RPMI8226 (cell line): Measurements from ENCODE around the gene CEP57.

ENCODE experiments used
- DNase-seq: peaks from one replicate; pipeline ENCODE4 v3.0.0-alpha.2; 2015

Gene CEP57

DNA sequence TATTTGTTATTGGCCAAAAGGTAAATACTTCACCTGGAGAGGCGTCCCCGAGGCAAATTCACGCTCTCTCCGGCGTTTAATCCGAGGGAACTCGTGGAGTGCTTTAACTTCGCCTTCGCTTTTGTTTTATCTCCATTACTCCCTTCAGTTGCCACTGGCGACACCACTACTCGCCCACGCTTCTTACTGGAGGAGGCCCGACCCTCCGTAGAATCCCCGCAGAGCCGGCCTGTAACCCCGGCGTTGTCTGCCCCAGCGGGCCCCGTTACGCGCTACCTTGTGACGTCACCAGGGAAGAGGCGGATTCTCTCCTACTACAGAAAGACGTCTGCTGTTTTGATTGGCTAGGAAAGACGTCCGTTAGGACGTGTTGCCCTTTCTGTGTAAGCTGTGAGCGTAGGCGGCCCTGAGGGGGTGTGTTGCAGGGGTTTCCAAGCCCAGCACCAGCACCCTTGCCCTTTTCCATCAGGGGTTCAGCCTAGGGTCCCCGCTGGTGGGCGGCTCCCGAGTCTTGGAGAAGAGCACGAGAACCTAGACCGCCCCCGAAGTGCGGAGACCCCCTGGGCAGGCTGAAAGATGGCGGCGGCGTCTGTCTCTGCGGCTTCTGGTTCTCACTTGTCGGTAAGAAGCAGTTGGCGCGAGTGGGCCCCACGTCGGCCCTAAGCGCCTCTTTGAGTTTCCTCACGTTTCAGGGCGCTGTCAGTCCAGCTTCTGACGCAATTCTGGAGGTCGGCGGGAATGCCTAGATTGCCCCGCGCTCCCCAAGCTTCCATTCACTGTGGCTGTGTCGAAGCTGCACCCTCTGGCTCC lies at the start of gene CEP57:
Gene CEP57, plus strand, starts transcription at position 376 of the 810 bp plus-strand sequence. Its CDS starts 201 bp downstream, at position 577.
- peak; percentile 98 for DNase-seq

GRCh38 chr11:95750101-95750500 lies 40.2 kb upstream of the CEP57 start:
- DNase-seq: no peak

DNA sequence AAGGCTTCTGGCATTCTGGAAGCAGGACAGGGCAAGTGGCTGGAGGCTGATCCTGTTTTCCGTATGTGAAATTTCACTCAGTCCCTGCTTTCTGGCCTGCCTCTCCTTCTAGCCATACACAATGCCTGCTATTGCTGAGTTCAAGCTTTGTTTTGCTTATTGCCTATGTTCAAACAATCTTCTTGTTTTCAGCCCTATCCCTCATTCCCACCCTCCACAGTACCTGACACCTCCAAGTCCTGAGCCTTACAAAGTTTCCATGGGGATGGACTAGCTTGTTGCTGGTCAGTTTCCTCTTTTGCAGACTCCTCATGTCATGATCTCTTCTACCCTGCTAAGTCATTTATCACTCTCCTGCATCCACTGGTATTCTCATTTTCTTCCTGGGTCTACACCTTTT lies 38.8 kb upstream of the CEP57 start:
- DNase-seq: no peak

GRCh38 chr11:95760941-95761340 lies 29.4 kb upstream of the CEP57 start:
- DNase-seq: no peak

DNA sequence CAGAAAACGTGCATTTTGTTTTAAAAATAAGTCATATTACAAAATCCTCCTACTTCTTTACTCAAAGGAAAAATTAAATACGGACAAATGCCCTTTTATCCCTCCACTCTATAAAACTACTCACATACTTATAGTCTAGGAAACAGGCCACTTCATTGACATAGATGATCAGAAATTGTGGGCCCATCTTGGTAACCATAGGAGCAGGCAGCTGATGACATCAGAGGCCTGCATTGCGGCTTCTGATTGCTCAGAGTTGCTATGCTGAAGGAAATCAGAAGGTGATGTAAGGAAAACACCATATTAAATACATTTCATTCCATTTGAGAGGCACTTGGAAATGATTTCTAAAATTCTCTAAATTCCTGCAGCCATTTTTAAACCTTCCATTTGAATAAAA lies 27.8 kb upstream of the CEP57 start:
- no peak for DNase-seq

DNA sequence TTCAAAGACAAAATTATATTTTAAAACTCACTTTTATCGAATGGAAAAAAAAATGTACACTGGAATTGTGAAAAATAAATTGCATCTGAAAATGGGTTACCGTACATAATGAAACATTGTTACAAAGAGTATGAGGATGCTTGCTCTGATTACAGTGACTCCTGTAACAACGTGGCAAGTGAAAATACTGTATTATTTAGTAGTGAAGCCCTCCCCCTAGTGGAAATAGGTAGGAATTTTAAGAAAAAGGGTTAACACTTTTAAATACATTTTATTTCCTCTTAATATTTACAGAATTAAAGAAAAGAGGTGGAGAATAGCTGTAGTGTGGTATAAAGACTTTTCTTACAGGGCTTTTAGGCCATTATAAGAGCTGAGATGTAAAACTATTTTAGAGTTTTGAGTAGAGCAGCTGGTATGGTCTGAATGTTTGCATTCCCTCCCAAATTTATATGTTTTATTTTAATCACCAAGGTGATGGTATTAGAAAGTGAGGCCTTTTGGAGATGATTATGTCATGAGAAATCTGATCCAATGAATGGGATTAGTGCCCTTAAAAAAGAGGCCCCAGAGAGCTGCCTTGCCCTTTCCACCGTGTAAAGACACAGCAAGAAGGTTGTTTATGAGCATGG lies 25.9 kb upstream of the CEP57 start:
- DNase-seq: peak; percentile 42

DNA sequence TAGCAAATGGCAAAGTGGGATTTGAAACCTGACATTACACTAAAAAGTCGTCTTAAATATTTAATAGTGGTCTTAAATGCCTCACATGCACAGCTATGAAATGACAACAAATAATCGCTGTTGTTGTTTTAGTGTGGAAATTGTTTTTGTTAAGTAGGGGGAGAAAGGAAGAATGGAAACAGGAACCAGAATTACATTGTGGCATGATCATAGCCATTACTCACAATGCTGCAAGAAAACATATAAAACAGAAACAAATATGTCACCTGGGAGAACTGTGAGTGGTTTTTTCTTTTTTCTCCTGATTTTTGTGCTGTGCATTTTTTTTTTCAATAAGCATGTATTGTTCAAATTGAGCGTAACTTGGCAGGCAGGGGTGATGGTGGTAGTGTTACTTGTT lies 23.6 kb upstream of the CEP57 start:
- DNase-seq: no peak

DNA sequence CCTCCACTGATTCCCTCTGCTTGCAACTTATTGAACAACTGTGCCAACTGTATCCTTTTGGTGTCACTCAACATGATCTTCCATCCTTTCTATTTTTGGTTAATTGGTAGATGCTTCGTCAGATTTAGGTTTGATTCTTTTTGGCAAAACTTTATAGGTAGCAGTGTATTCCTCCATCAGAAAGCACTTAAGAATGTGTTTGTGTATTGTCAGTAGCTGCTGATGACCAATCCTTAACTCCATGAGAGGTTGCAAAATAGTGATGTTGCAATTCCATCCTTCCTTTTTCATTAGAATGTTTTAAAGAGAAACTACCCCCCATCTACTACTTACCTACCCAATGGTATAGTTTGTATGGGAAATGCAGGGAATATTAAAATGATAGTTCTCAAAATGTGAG lies 22.8 kb upstream of the CEP57 start:
- no peak for DNase-seq

DNA sequence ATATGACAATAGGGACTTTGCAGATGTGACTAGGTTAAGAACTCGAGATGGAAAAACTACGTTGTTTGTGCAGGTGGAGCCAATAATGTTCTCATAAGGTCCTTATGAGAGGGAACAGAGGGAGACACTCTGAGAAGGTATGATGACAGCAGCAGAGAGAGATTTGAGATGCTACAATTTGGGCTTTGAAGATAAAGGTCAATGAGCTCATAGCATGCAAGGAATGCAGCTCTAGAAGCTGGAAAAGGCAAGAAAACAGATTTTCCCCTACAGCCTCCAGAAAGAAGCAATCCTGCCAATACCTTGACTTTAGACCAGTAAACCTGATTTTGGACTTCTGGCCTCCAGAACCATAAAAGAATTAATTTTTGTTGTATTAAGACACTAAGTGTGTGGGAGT lies 21.8 kb upstream of the CEP57 start:
- no peak for DNase-seq

DNA sequence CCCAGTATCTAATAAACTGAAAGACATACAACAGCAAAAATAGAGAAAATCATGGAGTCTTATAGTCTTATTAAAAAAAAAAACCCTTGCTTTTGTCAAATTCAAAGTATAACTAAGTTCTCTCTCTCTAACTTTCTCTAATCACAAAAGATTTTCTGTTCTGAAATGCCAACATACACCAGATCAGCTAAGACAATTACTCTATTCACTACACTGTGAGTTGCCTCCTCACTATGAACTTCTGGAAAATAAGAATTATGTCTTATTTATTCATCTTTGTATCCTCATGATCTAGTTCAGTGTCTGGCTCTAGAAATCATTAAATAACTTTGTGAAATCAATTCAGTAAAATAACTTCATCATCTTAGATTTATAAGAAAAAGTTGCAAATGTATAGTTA lies 13.4 kb upstream of the CEP57 start:
- no peak for DNase-seq

GRCh38 chr11:95778699-95779098 lies 11.6 kb upstream of the CEP57 start:
- no peak for DNase-seq

- no peak for DNase-seq
These were observed 9.8 kb upstream of the CEP57 start for GRCh38 chr11:95780544-95780943.

DNA sequence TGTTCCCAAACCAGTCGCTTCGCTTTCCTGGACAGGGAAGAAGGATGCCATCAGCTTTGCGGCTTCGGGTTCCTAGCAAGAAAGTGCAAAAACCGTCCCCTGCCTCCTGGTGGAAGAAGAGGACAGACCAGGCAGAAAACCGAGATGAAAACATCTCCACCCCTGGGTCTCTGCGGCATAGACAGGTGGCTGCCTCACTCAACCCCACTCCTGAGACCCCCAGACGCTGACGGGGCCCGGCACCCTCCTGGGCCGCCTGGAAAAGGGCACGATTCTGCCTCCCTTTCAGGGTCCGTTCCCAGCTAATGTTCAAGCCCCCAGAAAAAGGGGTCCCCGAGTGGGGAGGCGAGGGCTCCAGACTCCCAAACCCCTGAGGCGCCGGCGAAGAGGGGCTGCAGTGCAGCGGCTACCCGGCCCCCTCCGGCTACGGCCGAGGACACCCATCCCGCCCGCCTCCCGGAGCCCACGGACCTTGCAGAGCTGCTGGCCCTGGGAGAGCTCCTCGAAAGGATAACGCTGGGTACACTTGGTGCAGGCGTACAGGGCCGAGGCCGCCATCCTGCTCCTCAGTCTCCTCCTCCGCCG lies 1.3 kb upstream of the CEP57 start:
- DNase-seq: peak; percentile 34

- DNase-seq: peak; percentile 98
These were observed 684 bp upstream of the CEP57 start, which contains the start of gene FAM76B for GRCh38 chr11:95789506-95790122. FAM76B (minus strand) TSS chr11:95789782; CDS start chr11:95789478, 304 bp downstream.

DNA sequence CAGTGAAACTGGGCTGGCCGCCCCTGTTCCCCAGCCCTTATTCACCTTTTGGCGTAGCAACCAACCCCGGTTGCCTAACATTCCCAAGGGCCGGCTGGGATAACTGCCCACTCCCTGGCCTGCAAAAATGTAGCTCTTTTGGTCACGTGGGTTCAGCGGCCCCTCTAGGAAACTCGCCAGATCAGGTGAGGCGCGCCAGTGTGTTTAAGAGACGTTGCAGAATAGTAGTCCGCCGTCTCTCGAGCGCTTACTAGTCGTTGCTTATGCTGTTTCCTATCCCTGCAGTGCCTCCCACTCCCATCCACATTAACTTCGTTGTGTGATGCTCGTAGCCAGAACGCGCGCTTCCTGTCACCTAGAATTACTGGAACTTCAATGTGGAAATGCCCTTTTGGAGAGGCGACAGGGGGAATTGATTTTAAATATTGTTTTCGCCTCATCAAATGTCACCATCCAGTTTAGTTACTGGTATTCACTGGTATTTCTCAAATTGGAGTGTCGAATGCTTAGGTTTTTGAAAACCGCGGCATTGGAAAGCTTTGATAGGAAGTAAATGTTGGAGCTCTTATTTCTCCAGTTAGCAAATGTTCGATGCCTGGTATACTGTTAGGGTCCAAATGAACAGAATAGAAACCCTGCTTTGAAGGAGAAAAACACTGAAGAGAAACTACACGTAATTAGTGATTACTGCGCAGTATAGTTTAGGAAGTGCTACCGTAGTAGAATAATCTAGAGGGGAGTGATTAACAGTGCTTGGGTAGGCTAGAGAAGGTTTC lies 823 bp downstream of the CEP57 start:
- peak; percentile 80 for DNase-seq

DNA sequence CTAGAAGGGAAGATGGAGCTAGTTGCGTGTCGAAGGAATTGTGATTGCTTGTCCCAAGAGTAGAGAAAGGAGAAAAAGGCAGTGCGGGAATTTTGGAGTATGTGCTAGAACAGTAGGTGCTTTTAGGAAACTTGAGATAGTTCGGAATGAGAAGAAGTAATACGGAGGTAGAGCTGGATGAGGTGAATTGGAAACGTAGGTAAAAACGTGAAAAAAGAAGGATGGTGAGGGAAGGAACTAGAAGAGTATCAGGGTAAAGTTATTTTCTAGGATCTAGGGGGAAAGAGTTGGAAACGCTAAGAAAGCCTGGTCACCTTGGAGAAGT lies 1.4 kb downstream of the CEP57 start:
- no peak for DNase-seq

DNA sequence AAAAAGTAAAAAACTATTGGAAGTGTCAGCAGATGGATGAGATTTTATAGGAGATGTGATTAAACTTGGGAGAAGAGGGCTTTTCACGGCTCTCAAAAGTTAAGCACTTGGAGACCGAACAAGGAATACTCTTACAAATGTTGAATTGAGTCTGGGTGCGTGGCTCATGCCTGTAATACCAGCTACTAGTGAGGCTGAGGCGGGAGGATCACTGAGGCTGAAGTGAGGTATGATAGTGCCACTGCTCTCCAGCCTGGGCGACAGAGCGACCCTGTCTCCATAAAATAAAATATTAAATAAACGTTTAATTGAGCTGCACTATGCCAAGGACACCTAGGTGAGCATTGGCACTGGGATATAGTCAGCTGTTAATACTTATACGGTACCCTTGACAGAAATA lies 1.9 kb downstream of the CEP57 start:
- no peak for DNase-seq

GRCh38 chr11:95792700-95793099 lies 2.4 kb downstream of the CEP57 start:
- no peak for DNase-seq

DNA sequence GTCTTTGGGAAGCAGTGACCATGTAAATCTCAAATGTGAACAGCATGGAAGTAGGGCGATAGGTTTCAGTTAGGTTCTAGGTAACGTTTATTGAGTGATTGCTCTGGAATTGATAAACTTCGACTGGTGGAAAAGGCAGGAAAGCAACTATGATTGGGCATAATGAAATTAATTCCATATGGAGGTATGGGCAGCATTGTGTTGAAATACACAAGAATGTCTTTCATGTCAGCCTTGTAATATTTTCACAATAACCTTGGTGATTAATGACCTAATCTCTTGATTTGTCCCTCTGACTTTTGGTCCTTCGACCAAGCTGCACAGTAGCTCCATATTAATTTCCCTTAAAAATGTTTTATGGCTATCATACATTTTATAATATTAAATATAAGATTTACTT lies 2.8 kb downstream of the CEP57 start:
- DNase-seq: no peak

- DNase-seq: no peak
These were observed 3.8 kb downstream of the CEP57 start for GRCh38 chr11:95794086-95794485.

GRCh38 chr11:95795627-95796295 lies 5.5 kb downstream of the CEP57 start:
- no peak for DNase-seq

DNA sequence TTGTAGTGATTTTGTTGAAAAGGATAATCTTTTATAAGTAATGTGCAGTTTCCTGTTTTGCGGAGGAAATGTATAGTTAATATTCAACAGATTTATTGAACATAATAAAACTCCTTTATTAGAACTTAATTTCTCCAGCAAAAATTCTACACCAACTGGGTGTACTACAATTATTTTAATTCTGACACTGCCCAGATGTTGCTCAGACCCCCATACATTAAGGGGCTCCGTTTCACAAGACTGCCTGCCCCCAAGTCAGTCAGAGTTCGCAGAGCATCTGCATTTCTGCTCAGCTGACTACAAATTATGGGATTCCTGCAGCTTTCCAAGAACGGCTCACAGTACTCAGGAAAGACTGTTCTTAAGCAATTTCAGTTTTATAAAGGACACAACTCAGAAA lies 6.2 kb downstream of the CEP57 start:
- DNase-seq: no peak
